Activated T-cell treated with anti-CD3 and anti-CD28 coated beads, Interleukin-2, amount 50 U/mL, for 72 hours (primary cell): ENCODE data around the gene GSTM4. TPM values are rescaled to one million over a fixed set of nuclear protein-coding genes. Genes with fewer than 3 reads are reported as not detected.

Experiments
- ATAC-seq, 2 donors: fragments of 150-1000 bp; cut with Tn5 transposase; replicated peaks in 1 of 2; 2 replicates each; pipeline ENCODE4 v1.10.0; 2021; ENCODE audit warnings: moderate library complexity in 2 of 2, mild to moderate bottlenecking in 1 of 2
- DNase-seq, 2 donors: peaks; one replicate each; pipeline ENCODE4 v3.0.0; 2021 to 2022; ENCODE audit warnings: mixed read lengths in 1 of 2
- H3K27ac Mint-ChIP-seq: one replicate; pipeline ENCODE4 v1.8.0; 2022; ENCODE audit warnings: mild to moderate bottlenecking, moderate library complexity, mixed read lengths
- H3K27me3 Mint-ChIP-seq: one replicate; pipeline ENCODE4 v1.8.0; 2022; ENCODE audit warnings: low read depth, mixed read lengths
- H3K36me3 Mint-ChIP-seq, 2 donors: one replicate each; pipeline ENCODE4 v1.8.0; 2022; ENCODE audit warnings: mixed read lengths in 2 of 2, mild to moderate bottlenecking in 1 of 2; ENCODE audit not compliant: insufficient read depth in 2 of 2
- H3K4me1 Mint-ChIP-seq: one replicate; pipeline ENCODE4 v1.8.0; 2022; ENCODE audit warnings: low read depth, mixed read lengths
- H3K4me3 Mint-ChIP-seq, 2 donors: one replicate each; pipeline ENCODE4 v1.8.0; 2022; ENCODE audit warnings: mild to moderate bottlenecking in 2 of 2, mixed read lengths in 2 of 2, moderate library complexity in 2 of 2
- H3K9me3 Mint-ChIP-seq, 2 donors: one replicate each; pipeline ENCODE4 v1.8.0; 2022; ENCODE audit warnings: mixed read lengths in 2 of 2
- total RNA-seq, 2 donors: library from RNA; stranded (reverse); gene quantifications; one replicate each; pipeline ENCODE4 v1.2.3, GENCODE V29; 2022

The GSTM4 gene
- total RNA-seq, 2 donors from 2014 or later, result 23.5 to 31.1 TPM

DNA sequence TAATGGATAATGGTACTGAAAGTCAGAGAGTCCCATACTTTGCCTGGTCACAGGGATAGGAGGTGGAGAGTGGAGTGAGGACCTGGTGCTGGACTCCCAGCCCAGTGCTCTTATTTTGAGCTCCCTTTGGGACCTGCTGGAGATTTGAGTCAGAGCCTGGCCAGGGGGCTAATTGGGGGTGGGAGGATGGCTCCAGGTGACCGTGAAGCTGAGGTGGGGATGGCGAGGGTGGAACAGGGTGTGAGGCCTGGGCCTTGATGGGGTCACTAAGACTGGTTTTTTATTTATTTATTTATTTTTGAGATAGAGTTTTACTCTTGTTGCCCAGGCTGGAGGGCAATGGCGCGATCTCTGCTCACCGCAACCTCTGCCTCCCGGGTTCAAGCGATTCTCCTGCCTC is 18.5 kb upstream of the GSTM4 start:
- DNase-seq (no peak), ATAC-seq (no peak)
- H3K36me3 Mint-ChIP-seq, result no peaks in the 10 kb centered on the region
- H3K9me3 Mint-ChIP-seq, result no peaks in the 10 kb centered on the region
- H3K27me3 Mint-ChIP-seq, result no peaks in the 10 kb centered on the region
- H3K4me3 Mint-ChIP-seq, result no peak overlapping the region
- H3K4me1 Mint-ChIP-seq, result peaks cover 25% of the 10 kb centered on the region
- H3K27ac Mint-ChIP-seq, result no peak overlapping the region

DNA sequence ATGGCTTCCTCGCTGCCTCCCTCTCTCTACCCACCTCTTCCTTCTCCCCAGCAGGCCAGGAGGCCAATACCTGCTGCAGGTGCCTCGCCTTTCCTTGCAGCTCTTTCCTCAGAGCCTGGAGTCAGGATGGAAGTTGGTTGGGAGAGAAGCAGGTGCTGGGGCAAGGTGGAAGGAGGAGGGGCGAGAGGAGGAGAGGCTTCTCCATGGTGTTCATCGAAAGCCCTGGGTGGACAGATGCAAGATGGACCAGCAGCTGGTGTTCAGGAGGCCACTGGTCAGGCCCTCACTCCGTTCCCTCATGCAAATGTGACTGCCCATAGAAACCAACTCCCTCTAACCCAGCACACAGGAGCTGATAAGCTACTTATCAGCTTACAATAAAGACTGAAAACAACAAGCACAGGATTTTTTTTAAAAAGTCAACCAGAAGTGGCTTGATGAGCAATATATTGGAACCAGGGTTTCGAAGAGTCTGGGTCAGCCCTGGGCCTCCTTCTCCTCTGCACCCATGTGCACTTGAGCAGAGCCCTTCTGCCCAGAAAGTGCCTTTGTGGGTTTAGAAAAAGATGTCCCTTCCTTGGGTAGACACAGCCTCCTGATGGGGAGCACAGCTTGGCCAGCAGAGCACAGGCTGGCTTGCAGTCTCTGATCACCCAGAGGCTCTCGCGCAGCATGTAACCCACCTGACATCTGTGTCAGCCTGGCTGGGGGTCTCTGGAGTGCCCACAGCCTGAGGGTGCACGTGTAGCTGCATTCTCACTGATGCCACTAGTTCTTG is 16.6 kb upstream of the GSTM4 start:
- no peaks in the 10 kb centered on the region for H3K9me3 Mint-ChIP-seq
- H3K27me3 Mint-ChIP-seq, result no peaks in the 10 kb centered on the region
- no peak for ATAC-seq
- no peak overlapping the region for H3K4me3 Mint-ChIP-seq
- peaks cover 37% of the 10 kb centered on the region for H3K4me1 Mint-ChIP-seq
- DNase-seq, result no peak
- no peaks in the 10 kb centered on the region for H3K36me3 Mint-ChIP-seq
- no peak overlapping the region for H3K27ac Mint-ChIP-seq

DNA sequence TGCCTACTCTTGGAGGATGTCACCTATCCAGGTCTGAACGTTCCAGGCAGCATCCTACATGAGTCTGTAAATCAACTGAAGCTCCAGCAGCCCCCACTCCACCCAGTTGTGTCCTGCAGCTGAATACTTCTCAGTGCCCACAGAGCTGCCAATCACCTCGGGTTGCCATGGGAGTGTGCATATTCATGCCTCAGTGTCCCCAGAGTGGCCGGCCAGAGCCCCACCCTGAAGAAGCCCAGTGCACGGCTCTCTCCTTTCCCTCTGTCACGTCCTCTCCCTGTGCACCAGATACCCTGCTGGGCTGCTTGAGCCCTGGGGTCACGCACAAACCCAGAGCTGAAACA is 16.1 kb upstream of the GSTM4 start:
- ATAC-seq, result peak; percentile 3 to 8
- Mint-ChIP-seq H3K4me1 (peaks cover 31% of the 10 kb centered on the region), H3K9me3 (no peaks in the 10 kb centered on the region), H3K27me3 (no peaks in the 10 kb centered on the region), H3K4me3 (peak overlapping the region in 1 of 2 donors; percentile 31), H3K36me3 (no peaks in the 10 kb centered on the region), H3K27ac (no peak overlapping the region)
- no peak for DNase-seq

DNA sequence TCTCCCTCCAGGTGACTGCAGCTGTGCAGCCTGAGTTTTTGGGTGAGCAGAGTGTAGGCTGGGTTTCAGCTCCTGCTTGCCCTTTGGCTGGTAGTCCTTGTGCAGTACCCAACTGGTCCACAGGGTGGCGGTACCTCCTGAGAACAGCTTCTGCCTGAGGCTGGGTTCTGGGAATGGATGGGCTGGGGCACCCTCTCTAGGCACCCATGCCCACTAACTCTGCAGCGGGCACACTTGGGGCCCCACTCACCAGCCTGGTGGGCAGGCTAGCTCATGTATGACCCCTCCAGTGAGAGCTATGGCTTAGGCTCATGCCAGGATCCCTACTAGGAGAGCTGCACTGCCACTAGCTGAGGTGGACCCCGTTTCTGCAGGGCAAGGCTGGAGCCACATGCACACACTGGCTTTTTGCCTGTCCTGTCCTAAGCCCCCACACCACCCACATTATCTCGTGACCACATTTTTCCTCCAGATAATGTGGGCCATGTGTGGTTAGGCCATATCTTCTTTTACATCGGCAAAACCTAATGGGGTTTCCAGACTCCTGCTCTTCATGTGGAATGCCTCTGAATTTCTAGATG is 15.5 kb upstream of the GSTM4 start:
- Mint-ChIP-seq H3K27ac (no peak overlapping the region), H3K9me3 (no peaks in the 10 kb centered on the region), H3K36me3 (no peaks in the 10 kb centered on the region), H3K4me3 (peak overlapping the region in 1 of 2 donors; percentile 31), H3K27me3 (no peaks in the 10 kb centered on the region), H3K4me1 (peaks cover 26% of the 10 kb centered on the region)
- ATAC-seq, result peak; percentile 68 to 69
- DNase-seq, result peak; percentile 89 to 92

DNA sequence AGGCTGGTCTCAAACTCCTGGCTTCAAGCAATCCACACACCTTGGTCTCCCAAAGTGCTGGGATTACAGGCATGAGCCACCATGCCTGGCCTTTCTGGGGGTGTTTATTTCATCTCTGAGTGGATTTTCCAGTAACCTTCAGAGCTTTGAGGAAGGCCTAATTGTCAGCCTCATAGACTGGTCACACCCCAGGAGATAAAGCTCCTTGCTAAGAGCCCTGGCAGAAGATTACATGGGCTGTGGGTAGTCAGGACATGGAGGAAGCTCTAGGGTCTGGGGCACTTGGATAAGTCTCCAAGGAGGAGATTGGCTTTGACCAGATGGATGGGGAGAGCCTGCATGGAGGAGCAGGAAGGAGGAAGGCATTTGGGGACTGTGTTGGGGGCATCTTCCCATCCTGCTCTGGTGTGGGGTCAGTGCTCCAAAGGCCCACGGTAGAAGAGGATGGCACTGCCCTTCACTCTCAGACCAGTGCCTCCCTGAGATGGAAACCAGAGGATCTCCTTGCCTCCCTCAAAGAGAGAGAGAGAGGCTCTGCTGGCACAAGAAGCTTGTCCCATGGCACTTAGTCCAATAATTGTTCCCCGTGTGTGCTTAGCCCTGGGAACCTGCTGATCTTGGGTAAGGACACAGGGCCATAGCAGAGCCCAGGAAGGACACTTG is 14.7 kb upstream of the GSTM4 start:
- ATAC-seq (no peak), DNase-seq (no peak)
- Mint-ChIP-seq H3K27ac (no peak overlapping the region), H3K9me3 (no peaks in the 10 kb centered on the region), H3K27me3 (no peaks in the 10 kb centered on the region), H3K36me3 (no peaks in the 10 kb centered on the region), H3K4me3 (no peak overlapping the region), H3K4me1 (peaks cover 21% of the 10 kb centered on the region)

DNA sequence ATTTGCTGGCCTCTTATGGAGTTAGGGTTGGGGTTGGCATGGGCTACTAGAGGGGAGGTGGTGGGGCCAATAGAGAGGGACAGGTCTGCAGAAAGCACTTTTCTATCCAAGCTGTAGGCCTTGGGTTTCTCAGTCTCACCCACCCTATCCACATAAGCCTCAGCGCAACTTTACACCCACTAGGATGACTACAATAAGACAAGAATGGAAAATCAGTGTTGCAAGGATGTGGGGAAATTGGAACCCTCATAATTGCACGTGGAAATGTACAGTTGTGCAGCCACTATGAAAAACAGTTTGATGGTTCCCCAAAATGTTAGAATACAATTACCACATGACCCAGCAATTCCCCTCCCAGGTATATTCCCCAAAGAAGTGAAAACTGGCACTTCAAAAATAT is 14.0 kb upstream of the GSTM4 start:
- H3K4me1 Mint-ChIP-seq, result peaks cover 21% of the 10 kb centered on the region
- H3K27ac Mint-ChIP-seq, result no peak overlapping the region
- H3K9me3 Mint-ChIP-seq, result no peaks in the 10 kb centered on the region
- no peaks in the 10 kb centered on the region for H3K27me3 Mint-ChIP-seq
- ATAC-seq (no peak), DNase-seq (no peak)
- H3K36me3 Mint-ChIP-seq, result no peaks in the 10 kb centered on the region
- no peak overlapping the region for H3K4me3 Mint-ChIP-seq

DNA sequence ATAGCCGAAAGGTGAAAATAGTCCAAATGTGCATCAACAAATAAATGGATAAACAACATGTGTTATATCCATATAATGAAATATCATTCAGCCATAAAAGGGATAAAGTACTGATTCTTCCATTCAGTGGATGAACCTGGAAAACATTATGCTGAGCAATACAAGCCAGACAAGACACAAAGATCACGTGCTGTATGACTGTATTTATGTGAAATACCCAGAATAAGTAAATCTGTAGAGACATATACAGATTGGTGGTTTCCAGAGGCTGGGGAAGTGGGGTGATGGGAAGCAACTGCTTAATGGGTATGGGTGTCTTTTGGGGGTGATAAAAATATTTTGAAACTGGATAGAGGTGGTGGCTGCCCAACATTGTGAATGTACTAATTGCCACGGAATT is 13.3 kb upstream of the GSTM4 start:
- no peak overlapping the region for H3K27ac Mint-ChIP-seq
- H3K27me3 Mint-ChIP-seq, result no peaks in the 10 kb centered on the region
- no peaks in the 10 kb centered on the region for H3K9me3 Mint-ChIP-seq
- no peak for ATAC-seq
- H3K4me3 Mint-ChIP-seq, result no peak overlapping the region
- H3K36me3 Mint-ChIP-seq, result no peaks in the 10 kb centered on the region
- peaks cover 21% of the 10 kb centered on the region for H3K4me1 Mint-ChIP-seq
- DNase-seq, result no peak

DNA sequence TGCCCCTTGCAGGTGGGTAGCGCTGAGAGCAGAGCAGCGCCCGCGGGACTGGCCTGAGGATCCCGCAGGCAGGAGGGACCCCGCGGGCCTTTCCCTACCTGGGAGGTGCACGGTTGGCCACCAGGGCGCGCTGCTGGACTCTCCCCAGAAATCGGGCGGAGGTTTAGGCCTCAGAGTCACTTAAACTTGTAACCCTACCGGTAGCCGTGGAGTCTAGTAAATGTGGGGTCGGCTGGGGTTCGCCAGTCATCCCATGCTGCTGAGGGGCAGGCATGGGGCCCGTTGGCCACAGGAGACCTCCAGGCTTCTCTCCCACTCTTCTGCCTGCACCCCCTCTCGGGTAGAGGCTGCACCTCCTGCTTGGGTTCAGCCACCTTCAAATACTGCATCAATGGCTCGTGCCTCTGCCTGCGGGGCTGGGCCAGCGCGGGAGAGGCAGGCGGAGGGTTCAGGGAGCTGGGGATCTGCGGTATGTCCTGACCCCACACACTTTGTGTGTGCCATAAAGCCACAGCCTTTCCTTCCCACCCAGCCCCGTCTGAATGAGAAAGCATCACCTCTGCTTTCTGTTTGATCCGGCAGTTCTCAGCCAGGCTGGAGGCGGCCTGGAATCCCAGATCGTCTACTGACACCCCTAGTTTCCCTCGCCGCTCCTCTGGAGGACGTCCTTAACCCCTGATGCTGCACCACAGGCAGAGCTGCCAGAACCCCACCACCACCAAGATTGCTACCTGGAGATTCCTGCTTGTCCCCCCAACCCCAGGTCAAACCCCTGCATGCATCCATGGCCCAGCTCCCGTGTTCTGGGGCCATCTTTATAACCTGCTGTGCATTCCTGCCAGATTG is 12.3 kb upstream of the GSTM4 start:
- Mint-ChIP-seq H3K27me3 (no peaks in the 10 kb centered on the region), H3K9me3 (no peaks in the 10 kb centered on the region), H3K4me1 (peaks cover 21% of the 10 kb centered on the region), H3K36me3 (no peaks in the 10 kb centered on the region), H3K27ac (no peak overlapping the region), H3K4me3 (no peak overlapping the region)
- ATAC-seq, result peak; percentile 96 to 97
- peak; percentile 92 to 95 for DNase-seq

DNA sequence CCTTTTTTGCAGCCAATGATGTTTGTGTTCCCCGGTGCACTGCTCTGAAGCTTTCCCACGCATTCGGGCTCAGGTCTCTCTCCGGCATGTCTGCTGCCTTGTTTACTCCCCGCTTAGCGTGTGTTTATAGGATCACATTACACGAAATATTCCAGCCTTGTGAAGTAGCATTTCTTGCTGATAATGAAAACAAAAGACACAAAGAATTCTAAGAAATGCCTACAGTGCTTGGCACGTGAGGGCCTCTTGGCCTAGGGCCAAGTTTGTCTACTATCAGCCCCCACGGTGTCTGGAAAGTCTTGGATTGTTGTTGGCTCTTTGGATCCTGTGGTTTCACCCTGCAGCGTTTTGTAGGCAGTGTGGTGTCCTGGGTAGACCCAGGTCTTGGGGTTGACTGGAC is 11.2 kb upstream of the GSTM4 start:
- H3K4me3 Mint-ChIP-seq, result no peak overlapping the region
- H3K27ac Mint-ChIP-seq, result no peak overlapping the region
- peaks cover 21% of the 10 kb centered on the region for H3K4me1 Mint-ChIP-seq
- no peaks in the 10 kb centered on the region for H3K27me3 Mint-ChIP-seq
- no peaks in the 10 kb centered on the region for H3K9me3 Mint-ChIP-seq
- DNase-seq, result no peak
- ATAC-seq, result no peak
- no peaks in the 10 kb centered on the region for H3K36me3 Mint-ChIP-seq

DNA sequence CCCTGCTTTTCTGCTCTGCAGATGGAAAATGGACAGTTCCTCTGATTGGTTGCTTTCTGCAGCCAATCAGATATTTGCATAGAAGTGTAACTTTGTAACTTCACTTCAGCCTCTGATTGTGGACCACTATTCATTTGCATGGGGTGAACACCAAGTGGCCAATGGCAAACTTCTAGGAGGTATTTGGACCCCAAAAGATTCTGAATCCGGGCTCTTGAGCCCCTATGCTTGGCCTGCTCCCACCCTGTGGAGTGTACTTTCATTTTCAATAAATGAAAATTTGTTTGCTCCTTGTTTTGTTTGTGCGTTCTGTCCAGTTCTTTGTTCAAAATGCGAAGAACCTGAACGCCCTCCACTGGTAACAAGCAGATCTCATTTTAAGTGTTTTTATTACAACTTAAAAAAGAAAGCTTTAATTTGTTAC is 6.4 kb upstream of the GSTM4 start:
- H3K9me3 Mint-ChIP-seq, result no peaks in the 10 kb centered on the region
- H3K27ac Mint-ChIP-seq, result no peak overlapping the region
- peak overlapping the region in 1 of 2 donors; percentile 59 for H3K4me3 Mint-ChIP-seq
- H3K27me3 Mint-ChIP-seq, result peaks cover 10% of the 10 kb centered on the region
- H3K36me3 Mint-ChIP-seq, result no peaks in the 10 kb centered on the region
- no peak for DNase-seq
- no peaks in the 10 kb centered on the region for H3K4me1 Mint-ChIP-seq
- ATAC-seq, result no peak

DNA sequence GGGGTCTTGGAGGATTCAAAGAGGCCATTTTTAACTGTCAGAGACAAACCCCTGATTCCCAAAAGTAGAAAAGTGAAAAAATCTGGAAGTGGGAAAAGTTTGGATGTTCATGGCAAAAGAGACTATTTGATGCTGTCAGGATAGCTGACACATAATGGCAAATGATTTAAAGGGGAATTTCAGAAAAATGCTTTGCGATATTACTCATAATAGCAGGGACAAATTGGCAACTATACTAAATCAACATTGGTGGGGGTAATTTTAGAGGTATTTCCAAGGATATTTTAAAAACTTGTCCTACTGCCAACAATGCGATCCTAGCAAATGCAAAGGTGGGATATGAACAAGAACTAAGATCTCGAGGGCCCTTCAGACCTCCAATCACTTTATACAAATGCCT is 5.3 kb upstream of the GSTM4 start:
- H3K27me3 Mint-ChIP-seq, result peaks cover 16% of the 10 kb centered on the region
- no peaks in the 10 kb centered on the region for H3K36me3 Mint-ChIP-seq
- H3K4me1 Mint-ChIP-seq, result peaks cover 11% of the 10 kb centered on the region
- no peak overlapping the region for H3K27ac Mint-ChIP-seq
- H3K9me3 Mint-ChIP-seq, result no peaks in the 10 kb centered on the region
- ATAC-seq, result no peak
- no peak for DNase-seq
- no peak overlapping the region for H3K4me3 Mint-ChIP-seq

DNA sequence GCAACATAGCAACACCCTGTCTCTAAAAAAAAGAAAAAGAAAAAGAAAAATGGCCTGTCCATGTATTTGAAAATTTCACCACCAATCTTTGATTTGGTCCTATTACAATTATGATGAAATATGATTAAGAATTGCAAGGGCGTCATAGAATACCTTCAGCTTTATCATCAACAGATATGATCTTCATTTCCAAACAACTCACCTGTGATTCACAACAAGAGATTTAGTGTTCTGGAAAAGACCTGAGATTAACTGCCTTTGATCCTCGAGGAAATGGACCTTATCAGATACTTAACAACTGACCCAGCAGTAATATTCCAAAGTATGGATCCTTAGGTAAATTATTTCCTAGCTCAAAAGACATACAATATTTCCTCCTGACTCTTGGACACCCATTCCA is 3.5 kb upstream of the GSTM4 start:
- Mint-ChIP-seq H3K4me1 (peaks cover 17% of the 10 kb centered on the region), H3K36me3 (no peaks in the 10 kb centered on the region), H3K27me3 (peaks cover 16% of the 10 kb centered on the region), H3K9me3 (no peaks in the 10 kb centered on the region), H3K4me3 (no peak overlapping the region), H3K27ac (no peak overlapping the region)
- DNase-seq, result no peak
- no peak for ATAC-seq

DNA sequence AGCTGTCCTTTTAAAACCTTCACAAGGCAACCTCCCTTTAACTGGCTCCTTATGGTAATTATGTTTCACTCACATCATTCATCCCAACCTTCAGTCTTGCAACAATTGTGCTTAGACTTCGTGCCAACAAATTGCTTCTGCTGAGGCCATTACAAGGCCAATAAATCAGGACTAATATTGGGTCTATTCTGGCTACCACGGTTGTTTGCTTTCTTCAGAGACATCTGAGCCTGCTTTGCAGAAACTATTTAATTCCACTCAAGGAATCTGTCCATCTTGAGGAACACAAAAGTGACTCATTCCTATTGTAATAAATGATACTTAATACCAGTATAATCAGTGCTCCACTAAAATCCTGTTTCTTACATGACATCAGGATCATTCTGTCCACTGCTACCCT is 2.6 kb upstream of the GSTM4 start:
- DNase-seq (no peak), ATAC-seq (no peak)
- peaks cover 16% of the 10 kb centered on the region for H3K27me3 Mint-ChIP-seq
- H3K27ac Mint-ChIP-seq, result peak overlapping the region; percentile 56
- no peaks in the 10 kb centered on the region for H3K9me3 Mint-ChIP-seq
- no peaks in the 10 kb centered on the region for H3K36me3 Mint-ChIP-seq
- peaks cover 17% of the 10 kb centered on the region for H3K4me1 Mint-ChIP-seq
- H3K4me3 Mint-ChIP-seq, result no peak overlapping the region
